Erythroblast (primary cell): ENCODE data around the gene DNAJC8.

Experiments
- GATA1 ChIP-seq: IDR thresholded peaks from 2 replicates; pipeline ENCODE4 v1.6.1; 2011; ENCODE audit warnings: low read depth, mild to moderate bottlenecking, control low read depth, low read length, moderate library complexity
- POLR2A ChIP-seq: IDR thresholded peaks from 2 replicates; pipeline ENCODE4 v1.6.1; 2011; ENCODE audit warnings: mild to moderate bottlenecking, low read length

DNA sequence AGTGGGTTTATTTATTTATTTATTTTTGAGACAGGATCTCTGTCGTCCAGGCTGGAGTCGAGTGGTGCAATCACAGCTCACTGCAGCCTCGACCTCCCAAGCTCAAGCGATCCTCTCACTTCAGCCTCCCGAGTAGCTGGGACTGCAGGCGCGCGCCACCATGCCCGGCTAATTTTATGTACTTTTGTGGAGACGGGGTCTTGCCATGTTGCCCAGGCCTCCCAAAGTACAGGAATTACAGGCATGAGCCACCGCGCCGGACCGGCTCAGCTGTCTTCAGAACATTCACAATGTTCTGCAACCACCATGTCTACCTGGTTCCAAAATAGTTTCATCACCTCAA lies 406 bp upstream of the DNAJC8 start:
- TF ChIP-seq POLR2A, result no peak
- no peak for TF ChIP-seq GATA1
